ENCODE results near the gene GJB3.
"Not testable (repeated sequence)": the region's sequence is repeated elsewhere in the genome, so short reads cannot be mapped to it uniquely, and the experiment has no call there.

The GJB3 gene

DNA sequence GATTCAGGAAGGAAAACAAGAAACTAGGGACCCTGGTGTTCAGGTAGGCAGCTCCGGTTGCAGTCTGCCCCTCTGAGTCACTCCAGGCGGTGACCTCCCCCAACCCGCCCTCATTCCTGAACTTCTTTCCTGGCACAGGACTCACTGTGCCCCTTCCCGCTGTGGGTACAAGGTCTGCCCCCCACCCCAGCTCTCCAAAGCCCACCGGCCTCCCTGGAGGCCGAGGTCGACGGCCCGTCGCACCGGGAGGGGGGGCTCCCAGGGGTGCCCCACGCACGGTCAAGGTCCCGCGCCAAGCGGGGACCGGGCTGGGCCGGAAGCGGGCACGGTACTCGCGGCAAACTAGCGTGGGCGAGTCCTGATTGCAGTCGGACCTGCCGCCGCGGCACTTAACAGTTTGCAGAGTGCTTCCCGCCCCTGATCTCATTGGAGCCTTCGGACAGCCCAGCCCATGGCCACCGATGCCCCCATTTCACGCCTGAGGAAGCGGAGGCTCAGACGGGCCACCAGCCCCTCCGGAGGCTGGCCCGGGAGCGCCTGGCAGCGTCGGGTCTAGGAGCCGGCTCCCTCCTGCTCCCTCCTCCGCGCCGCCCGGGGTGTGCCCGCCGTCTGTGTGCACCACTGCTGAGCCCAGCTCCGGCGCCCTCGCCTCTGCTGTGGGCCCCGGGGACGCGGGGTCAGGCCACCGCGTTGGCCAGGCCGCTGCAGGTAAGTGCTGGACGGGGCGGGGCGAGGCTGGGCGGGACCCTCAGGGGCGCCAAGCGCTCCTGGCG is at the start of gene GJB3:
Gene GJB3, plus strand, starts transcription at position 144 of the 773 bp plus-strand sequence. CDS start 3,549 bp downstream, outside the sequence.
- Histone ChIP-seq H3K4me3 (ENCODE audit: insufficient read length, low read depth) (peak within 1 kb of the TSS; percentile 77), H3K36me3 (ENCODE audit: insufficient read depth, insufficient read length, low read length) (no peaks in the 10 kb centered on the region), H3K9ac (ENCODE audit: insufficient read length, low read depth) (peak within 1 kb of the TSS; percentile 74), H3K27me3 (ENCODE audit: insufficient read depth, insufficient read length) (peaks cover 46% of the 10 kb centered on the region), H3K9me3 (ENCODE audit: insufficient read depth, low read length) (no peaks in the 10 kb centered on the region), H3K4me1 (ENCODE audit: insufficient read depth, insufficient read length) (peaks cover 2% of the 10 kb centered on the region)
- no peak for DNase-seq (ENCODE audit: low read depth, low spot score)
- no peak for TF ChIP-seq SUZ12 (IDR thresholded peaks at IDR 0.05; ENCODE audit: extremely low read depth, insufficient read depth, insufficient read length)
- no peak for TF ChIP-seq YY1 (IDR thresholded peaks at IDR 0.05; ENCODE audit: insufficient read depth, insufficient read length)
- no peak for TF ChIP-seq ZNF274 (IDR thresholded peaks at IDR 0.05; ENCODE audit: low read depth, low read length)

DNA sequence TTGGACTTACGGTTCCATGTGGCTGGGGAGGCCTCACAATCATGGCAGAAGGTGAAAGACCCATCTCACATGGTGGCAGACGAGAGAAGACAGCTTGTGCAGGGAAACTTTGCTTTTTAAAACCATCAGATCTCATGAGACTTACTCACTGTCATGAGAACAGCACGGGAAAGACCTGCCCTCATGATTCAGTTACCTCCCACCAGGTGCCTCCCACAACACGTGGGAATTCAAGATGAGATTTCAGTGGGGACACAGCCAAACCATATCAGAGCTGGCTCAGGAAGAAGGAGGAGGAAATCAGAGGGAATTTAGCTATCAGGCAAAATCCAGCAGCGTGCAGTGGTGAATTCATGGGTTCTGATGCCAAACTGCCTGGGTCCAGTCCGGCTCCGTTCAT is 48.2 kb upstream of the GJB3 start:
- not testable (repeated sequence) for H3K4me1 ChIP-seq (ENCODE audit: insufficient read depth, insufficient read length); DNase-seq (ENCODE audit: low read depth, low spot score); H3K4me3 ChIP-seq (ENCODE audit: insufficient read length, low read depth); H3K27me3 ChIP-seq (ENCODE audit: insufficient read depth, insufficient read length); H3K9ac ChIP-seq (ENCODE audit: insufficient read length, low read depth); H3K36me3 ChIP-seq (ENCODE audit: insufficient read depth, insufficient read length, low read length); H3K9me3 ChIP-seq (ENCODE audit: insufficient read depth, low read length)

DNA sequence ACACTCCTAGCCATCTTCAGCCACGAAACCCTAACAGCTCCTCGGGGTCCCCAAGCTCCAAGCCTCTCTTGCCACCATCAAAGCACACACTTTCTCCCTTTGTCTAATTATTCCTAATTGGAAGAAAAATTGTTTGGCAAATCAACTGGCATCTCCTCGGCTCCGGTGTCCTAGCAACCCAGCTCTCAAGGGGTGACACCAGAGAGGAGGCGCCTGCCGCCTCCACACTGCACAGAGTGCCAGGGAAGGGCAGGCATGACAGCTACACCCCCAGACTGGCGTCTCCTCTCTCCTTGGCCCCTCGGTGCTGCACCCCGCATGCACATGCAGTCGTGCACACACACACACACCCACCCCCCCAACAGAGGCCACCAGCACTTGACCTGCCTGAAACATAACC is 44.3 kb upstream of the GJB3 start:
- Histone ChIP-seq H3K9ac (ENCODE audit: insufficient read length, low read depth) (no peak overlapping the region), H3K9me3 (ENCODE audit: insufficient read depth, low read length) (no peaks in the 10 kb centered on the region), H3K4me3 (ENCODE audit: insufficient read length, low read depth) (no peak overlapping the region), H3K27me3 (ENCODE audit: insufficient read depth, insufficient read length) (peaks cover 6% of the 10 kb centered on the region), H3K4me1 (ENCODE audit: insufficient read depth, insufficient read length) (peaks cover 14% of the 10 kb centered on the region), H3K36me3 (ENCODE audit: insufficient read depth, insufficient read length, low read length) (no peaks in the 10 kb centered on the region)
- TF ChIP-seq YY1 (IDR thresholded peaks at IDR 0.05; ENCODE audit: insufficient read depth, insufficient read length) = no peak
- DNase-seq (ENCODE audit: low read depth, low spot score) = no peak

DNA sequence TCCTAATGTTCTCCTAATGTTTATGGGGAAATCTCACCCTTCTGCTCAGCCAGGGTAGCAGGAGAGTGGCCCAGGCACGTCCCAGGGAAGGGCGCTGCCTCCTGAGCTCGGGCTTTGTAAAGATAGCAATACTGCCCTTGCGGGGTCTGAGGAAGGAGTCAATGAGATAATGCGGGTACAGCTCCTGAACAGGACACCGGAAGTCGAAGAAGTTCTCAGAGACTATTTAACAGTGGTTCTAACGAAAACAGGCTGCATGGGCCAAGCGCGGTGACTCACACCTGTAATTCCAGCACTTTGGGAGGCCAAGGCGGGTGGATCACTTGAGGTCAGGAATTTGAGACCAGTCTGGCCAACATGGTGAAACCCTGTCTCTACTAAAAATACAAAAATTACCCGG is 43.8 kb upstream of the GJB3 start:
- not testable (repeated sequence) for H3K36me3 ChIP-seq (ENCODE audit: insufficient read depth, insufficient read length, low read length); H3K4me3 ChIP-seq (ENCODE audit: insufficient read length, low read depth); H3K9me3 ChIP-seq (ENCODE audit: insufficient read depth, low read length); H3K9ac ChIP-seq (ENCODE audit: insufficient read length, low read depth); DNase-seq (ENCODE audit: low read depth, low spot score)
- Histone ChIP-seq H3K27me3 (ENCODE audit: insufficient read depth, insufficient read length) (peaks cover 11% of the 10 kb centered on the region), H3K4me1 (ENCODE audit: insufficient read depth, insufficient read length) (peaks cover 14% of the 10 kb centered on the region)

DNA sequence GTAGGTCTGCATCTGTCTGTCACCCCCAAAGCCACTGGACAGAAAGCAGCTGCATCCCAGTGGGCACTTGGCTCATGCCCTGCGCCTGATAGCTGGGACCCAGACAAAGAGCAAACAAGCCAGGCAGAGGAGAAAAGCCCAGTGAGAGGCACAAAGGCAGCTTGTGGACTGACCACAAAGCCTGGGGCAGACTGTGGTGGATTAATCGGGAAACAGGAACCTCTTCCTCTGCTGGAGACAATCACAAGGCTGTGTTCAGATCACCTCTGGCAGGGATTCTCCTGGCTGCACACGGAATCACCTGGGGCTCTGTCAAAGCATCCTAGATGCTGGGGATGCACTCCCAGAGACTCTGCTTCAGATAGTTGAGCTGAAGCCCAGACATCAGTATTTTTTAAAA is 41.4 kb upstream of the GJB3 start:
- Histone ChIP-seq H3K9me3 (ENCODE audit: insufficient read depth, low read length) (no peaks in the 10 kb centered on the region), H3K9ac (ENCODE audit: insufficient read length, low read depth) (no peak overlapping the region), H3K27me3 (ENCODE audit: insufficient read depth, insufficient read length) (peaks cover 19% of the 10 kb centered on the region), H3K36me3 (ENCODE audit: insufficient read depth, insufficient read length, low read length) (no peaks in the 10 kb centered on the region), H3K4me1 (ENCODE audit: insufficient read depth, insufficient read length) (peaks cover 14% of the 10 kb centered on the region), H3K4me3 (ENCODE audit: insufficient read length, low read depth) (no peak overlapping the region)
- TF ChIP-seq SUZ12 (IDR thresholded peaks at IDR 0.05; ENCODE audit: extremely low read depth, insufficient read depth, insufficient read length) (no peak), ZNF274 (IDR thresholded peaks at IDR 0.05; ENCODE audit: low read depth, low read length) (no peak)
- DNase-seq (ENCODE audit: low read depth, low spot score) = no peak

DNA sequence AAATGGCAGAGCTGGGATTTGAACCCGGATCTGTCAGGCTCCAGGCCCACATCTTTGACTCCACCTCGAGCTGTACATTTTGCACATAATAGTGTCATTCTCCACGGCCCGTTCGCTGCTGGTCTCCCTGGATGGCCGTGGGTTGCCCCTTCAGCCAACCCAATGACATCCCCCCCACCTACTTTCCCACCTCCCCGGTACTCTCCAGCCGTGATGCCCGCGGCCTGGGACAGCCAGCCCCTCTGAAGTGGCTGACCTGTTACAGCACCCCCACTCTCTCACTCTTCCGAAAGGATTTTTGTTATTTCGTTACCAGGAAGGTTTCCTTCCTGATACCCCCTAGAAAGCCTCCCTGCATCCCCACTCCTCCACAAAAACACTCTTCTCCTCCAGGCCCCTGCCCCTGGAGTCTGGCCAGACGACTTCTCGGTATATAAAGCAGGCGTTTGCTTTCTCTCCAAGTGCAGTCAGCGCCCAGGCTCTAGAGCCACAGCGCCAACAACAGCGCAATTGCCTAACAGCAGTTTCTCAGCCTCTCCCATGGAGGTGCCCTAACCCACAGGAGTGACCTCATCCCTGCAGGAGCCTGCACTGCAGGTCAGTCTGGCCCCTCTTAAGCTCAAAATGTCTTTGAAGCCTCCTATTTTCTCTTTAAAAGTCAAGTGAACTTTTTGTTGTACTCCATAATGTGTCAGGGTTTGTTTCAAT is 40.7 kb upstream of the GJB3 start:
- no peak for TF ChIP-seq YY1 (IDR thresholded peaks at IDR 0.05; ENCODE audit: insufficient read depth, insufficient read length)
- TF ChIP-seq SUZ12 (IDR thresholded peaks at IDR 0.05; ENCODE audit: extremely low read depth, insufficient read depth, insufficient read length) = no peak
- no peak for TF ChIP-seq ZNF274 (IDR thresholded peaks at IDR 0.05; ENCODE audit: low read depth, low read length)

DNA sequence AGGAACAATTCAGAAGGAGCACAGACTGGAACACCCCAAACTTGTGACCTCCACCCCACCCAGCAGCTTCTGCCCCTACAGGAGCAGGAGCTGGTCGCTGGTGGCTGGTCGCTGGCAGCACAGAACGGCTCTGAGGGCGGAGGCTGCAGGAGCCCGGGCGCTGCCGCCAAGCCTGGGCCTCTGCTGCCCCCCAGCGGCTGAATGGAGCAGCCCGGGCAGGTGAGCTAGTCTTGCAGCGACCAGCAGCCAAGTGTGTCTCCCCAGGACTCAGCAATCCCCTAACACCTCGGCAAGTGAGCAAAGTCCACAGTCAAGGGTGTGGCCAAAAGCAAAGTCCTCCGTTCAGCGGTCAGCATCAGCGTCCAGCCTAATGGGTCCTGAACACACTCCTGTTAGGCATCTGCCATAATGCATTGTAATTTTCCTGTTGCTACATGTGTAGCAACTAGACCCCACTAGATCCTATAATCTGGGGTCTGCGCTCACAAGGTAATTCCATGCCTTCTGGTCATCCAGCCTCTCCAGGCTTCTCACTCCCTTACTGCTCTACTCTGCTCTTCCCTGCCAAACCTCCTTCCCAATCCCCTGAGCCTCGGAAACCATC is 38.2 kb upstream of the GJB3 start:
- peak; percentile 86 for DNase-seq (ENCODE audit: low read depth, low spot score)
- no peaks in the 10 kb centered on the region for H3K9me3 ChIP-seq (ENCODE audit: insufficient read depth, low read length)
- no peak overlapping the region for H3K4me3 ChIP-seq (ENCODE audit: insufficient read length, low read depth)
- peak overlapping the region; percentile 3 for H3K9ac ChIP-seq (ENCODE audit: insufficient read length, low read depth)
- TF ChIP-seq ZNF274 (IDR thresholded peaks at IDR 0.05; ENCODE audit: low read depth, low read length) = no peak
- no peaks in the 10 kb centered on the region for H3K36me3 ChIP-seq (ENCODE audit: insufficient read depth, insufficient read length, low read length)
- peaks cover 19% of the 10 kb centered on the region for H3K27me3 ChIP-seq (ENCODE audit: insufficient read depth, insufficient read length)
- H3K4me1 ChIP-seq (ENCODE audit: insufficient read depth, insufficient read length) = peaks cover 14% of the 10 kb centered on the region

More for the DNA sequence above, 40.7 kb upstream of the GJB3 start:
- Histone ChIP-seq H3K27me3 (ENCODE audit: insufficient read depth, insufficient read length) (peaks cover 19% of the 10 kb centered on the region), H3K4me3 (ENCODE audit: insufficient read length, low read depth) (no peak overlapping the region), H3K9ac (ENCODE audit: insufficient read length, low read depth) (no peak overlapping the region), H3K4me1 (ENCODE audit: insufficient read depth, insufficient read length) (peaks cover 14% of the 10 kb centered on the region), H3K36me3 (ENCODE audit: insufficient read depth, insufficient read length, low read length) (no peaks in the 10 kb centered on the region), H3K9me3 (ENCODE audit: insufficient read depth, low read length) (no peaks in the 10 kb centered on the region)
- DNase-seq (ENCODE audit: low read depth, low spot score) = no peak

Data from NT2/D1 (cell line).